Peyer's patch (tissue), 4 donors: Measurements from ENCODE around the gene NIT2.

ENCODE experiments used
- POLR2A ChIP-seq, 2 donors: fragments of 450-650 bp; IDR thresholded peaks; one replicate each; pipeline ENCODE4 v1.5.1; 2017; ENCODE audit warnings: antibody characterized with exemption in 2 of 2, mild to moderate bottlenecking in 2 of 2, moderate library complexity in 2 of 2
- TF ChIP-seq, protein P1 (sequence below), 6 experiments: fragments of 450-650 bp in 4 of 6; fragments of 200-600 bp in 2 of 6; sonication (generic) in 1 of 6; IDR thresholded peaks; one replicate each; pipeline ENCODE4 v1.5.1; 2017 to 2019; ENCODE audit warnings: antibody characterized with exemption in 6 of 6, mild to moderate bottlenecking in 3 of 6, moderate library complexity in 1 of 6

DNA sequence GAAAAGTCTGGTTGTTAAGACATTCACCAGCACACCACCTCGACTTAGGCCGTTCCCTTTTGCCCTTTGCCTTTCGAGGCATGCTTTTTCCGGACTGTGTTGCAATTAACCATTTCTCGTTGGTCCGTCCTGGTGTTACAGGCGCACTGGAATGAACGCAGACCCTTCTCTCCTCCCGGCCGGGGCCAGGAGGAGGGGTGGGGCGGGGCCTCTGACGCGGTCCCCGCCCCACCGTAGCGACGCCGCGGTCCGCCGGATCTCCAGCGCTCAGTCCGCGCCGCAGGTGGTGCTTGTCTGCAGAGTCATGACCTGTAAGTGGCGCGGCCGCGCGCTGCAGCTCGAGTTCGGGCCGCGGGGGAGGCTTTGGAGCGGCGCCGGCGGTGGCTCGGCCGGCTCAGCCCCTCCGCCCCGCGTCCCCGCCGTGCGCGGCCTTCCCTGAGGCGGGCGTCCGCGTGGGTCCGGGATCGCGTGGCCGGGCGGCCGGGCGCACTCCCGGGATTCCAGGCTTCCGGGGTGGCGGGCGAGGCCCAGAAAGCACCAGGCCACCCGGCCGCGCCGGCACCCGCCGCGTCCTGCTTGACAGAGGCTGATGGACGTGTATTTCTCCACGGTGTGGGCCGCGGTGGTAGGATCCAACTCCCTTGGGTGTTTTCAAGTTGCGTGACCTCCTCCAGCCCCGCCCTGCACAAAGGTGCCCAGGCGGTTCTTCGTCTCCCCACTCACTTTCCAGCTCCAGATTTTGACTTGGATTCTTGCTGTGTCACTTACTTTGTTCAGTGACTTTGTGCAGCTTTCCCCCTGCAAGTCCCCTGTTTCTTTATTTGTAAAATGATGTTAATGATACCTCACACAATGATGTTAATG, at the start of gene NIT2:
- TF ChIP-seq, protein P1, sequence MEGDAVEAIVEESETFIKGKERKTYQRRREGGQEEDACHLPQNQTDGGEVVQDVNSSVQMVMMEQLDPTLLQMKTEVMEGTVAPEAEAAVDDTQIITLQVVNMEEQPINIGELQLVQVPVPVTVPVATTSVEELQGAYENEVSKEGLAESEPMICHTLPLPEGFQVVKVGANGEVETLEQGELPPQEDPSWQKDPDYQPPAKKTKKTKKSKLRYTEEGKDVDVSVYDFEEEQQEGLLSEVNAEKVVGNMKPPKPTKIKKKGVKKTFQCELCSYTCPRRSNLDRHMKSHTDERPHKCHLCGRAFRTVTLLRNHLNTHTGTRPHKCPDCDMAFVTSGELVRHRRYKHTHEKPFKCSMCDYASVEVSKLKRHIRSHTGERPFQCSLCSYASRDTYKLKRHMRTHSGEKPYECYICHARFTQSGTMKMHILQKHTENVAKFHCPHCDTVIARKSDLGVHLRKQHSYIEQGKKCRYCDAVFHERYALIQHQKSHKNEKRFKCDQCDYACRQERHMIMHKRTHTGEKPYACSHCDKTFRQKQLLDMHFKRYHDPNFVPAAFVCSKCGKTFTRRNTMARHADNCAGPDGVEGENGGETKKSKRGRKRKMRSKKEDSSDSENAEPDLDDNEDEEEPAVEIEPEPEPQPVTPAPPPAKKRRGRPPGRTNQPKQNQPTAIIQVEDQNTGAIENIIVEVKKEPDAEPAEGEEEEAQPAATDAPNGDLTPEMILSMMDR (IDR thresholded peaks at IDR 0.05), result no peak
- TF ChIP-seq POLR2A (IDR thresholded peaks at IDR 0.05), result peak; percentile 23 to 41
